Measurements from ENCODE around the gene LSM12.
"Not testable (repeated sequence)": the region's sequence is repeated elsewhere in the genome, so short reads cannot be mapped to it uniquely, and the experiment has no call there.

The LSM12 gene

GRCh38 chr17:44070455-44071197 is 4.2 kb upstream of the LSM12 start, which contains the start of gene G6PC3:
TSS of gene G6PC3 (plus strand) at chr17:44070735. CDS start at chr17:44070966, 231 bp downstream.
- Mint-ChIP-seq H3K4me3 (peak within 1 kb of the TSS; percentile 93), H3K27me3 (no peaks in the 10 kb centered on the region), H3K27ac (peak within 1 kb of the TSS; percentile 98), H3K4me1 (peaks cover 47% of the 10 kb centered on the region), H3K9me3 (no peaks in the 10 kb centered on the region), H3K36me3 (peaks cover 2% of the 10 kb centered on the region)

GRCh38 chr17:44069974-44070454 is 3.5 kb upstream of the LSM12 start:
- peaks cover 51% of the 10 kb centered on the region for H3K4me1 Mint-ChIP-seq

GRCh38 chr17:44067545-44067940 is 1.1 kb upstream of the LSM12 start:
- no peak overlapping the region for H3K27ac Mint-ChIP-seq
- H3K27me3 Mint-ChIP-seq: no peaks in the 10 kb centered on the region
- peaks cover 6% of the 10 kb centered on the region for H3K36me3 Mint-ChIP-seq
- H3K4me1 Mint-ChIP-seq: peaks cover 57% of the 10 kb centered on the region
- peak overlapping the region; percentile 97 for H3K4me3 Mint-ChIP-seq
- no peaks in the 10 kb centered on the region for H3K9me3 Mint-ChIP-seq

More at GRCh38 chr17:44069974-44070454, 3.5 kb upstream of the LSM12 start:
- Mint-ChIP-seq H3K9me3 (no peaks in the 10 kb centered on the region), H3K4me3 (peak overlapping the region; percentile 93), H3K27me3 (no peaks in the 10 kb centered on the region), H3K27ac (peak overlapping the region; percentile 98), H3K36me3 (peaks cover 3% of the 10 kb centered on the region)

- peaks cover 11% of the 10 kb centered on the region for H3K36me3 Mint-ChIP-seq
- no peaks in the 10 kb centered on the region for H3K27me3 Mint-ChIP-seq
- H3K9me3 Mint-ChIP-seq: no peaks in the 10 kb centered on the region
- H3K4me3 Mint-ChIP-seq: peak overlapping the region; percentile 97
- H3K4me1 Mint-ChIP-seq: peaks cover 55% of the 10 kb centered on the region
- peak overlapping the region; percentile 85 for H3K27ac Mint-ChIP-seq
Observed at GRCh38 chr17:44065668-44066203, 735 bp downstream of the LSM12 start.

GRCh38 chr17:44063704-44064639 is 2.5 kb downstream of the LSM12 start:
- Mint-ChIP-seq H3K27me3 (no peaks in the 10 kb centered on the region), H3K27ac (peak overlapping the region; percentile 60), H3K4me1 (peaks cover 61% of the 10 kb centered on the region), H3K4me3 (peak overlapping the region; percentile 68), H3K36me3 (peaks cover 16% of the 10 kb centered on the region), H3K9me3 (no peaks in the 10 kb centered on the region)

- peaks cover 17% of the 10 kb centered on the region for H3K36me3 Mint-ChIP-seq
- peaks cover 58% of the 10 kb centered on the region for H3K4me1 Mint-ChIP-seq
- H3K27me3 Mint-ChIP-seq: no peaks in the 10 kb centered on the region
- H3K4me3 Mint-ChIP-seq: no peak overlapping the region
- no peaks in the 10 kb centered on the region for H3K9me3 Mint-ChIP-seq
- H3K27ac Mint-ChIP-seq: no peak overlapping the region
Observed at GRCh38 chr17:44062871-44063270, 3.6 kb downstream of the LSM12 start.

- H3K27me3 Mint-ChIP-seq: no peaks in the 10 kb centered on the region
- peaks cover 49% of the 10 kb centered on the region for H3K4me1 Mint-ChIP-seq
- no peaks in the 10 kb centered on the region for H3K9me3 Mint-ChIP-seq
- peaks cover 17% of the 10 kb centered on the region for H3K36me3 Mint-ChIP-seq
- no peak overlapping the region for H3K27ac Mint-ChIP-seq
- no peak overlapping the region for H3K4me3 Mint-ChIP-seq
Observed at GRCh38 chr17:44061446-44061845, 5.0 kb downstream of the LSM12 start.

GRCh38 chr17:44059101-44059892 is 7.2 kb downstream of the LSM12 start:
- H3K27ac Mint-ChIP-seq: no peak overlapping the region
- peaks cover 14% of the 10 kb centered on the region for H3K36me3 Mint-ChIP-seq
- no peaks in the 10 kb centered on the region for H3K9me3 Mint-ChIP-seq
- H3K27me3 Mint-ChIP-seq: no peaks in the 10 kb centered on the region
- peaks cover 45% of the 10 kb centered on the region for H3K4me1 Mint-ChIP-seq
- no peak overlapping the region for H3K4me3 Mint-ChIP-seq

GRCh38 chr17:44053125-44053872 is 13.2 kb downstream of the LSM12 start:
- Mint-ChIP-seq H3K4me3 (no peak overlapping the region), H3K9me3 (no peaks in the 10 kb centered on the region), H3K27me3 (no peaks in the 10 kb centered on the region), H3K27ac (no peak overlapping the region), H3K4me1 (peaks cover 20% of the 10 kb centered on the region), H3K36me3 (peaks cover 5% of the 10 kb centered on the region)

- H3K36me3 Mint-ChIP-seq: peaks cover 4% of the 10 kb centered on the region
- no peaks in the 10 kb centered on the region for H3K9me3 Mint-ChIP-seq
- H3K27me3 Mint-ChIP-seq: no peaks in the 10 kb centered on the region
- no peak overlapping the region for H3K4me3 Mint-ChIP-seq
- peaks cover 18% of the 10 kb centered on the region for H3K4me1 Mint-ChIP-seq
- H3K27ac Mint-ChIP-seq: no peak overlapping the region
Observed at GRCh38 chr17:44049294-44050060, 17.0 kb downstream of the LSM12 start.

- not testable (repeated sequence) for H3K27me3 Mint-ChIP-seq, H3K4me1 Mint-ChIP-seq, H3K36me3 Mint-ChIP-seq, H3K27ac Mint-ChIP-seq, H3K9me3 Mint-ChIP-seq, H3K4me3 Mint-ChIP-seq
Observed at GRCh38 chr17:44046893-44047292, 19.6 kb downstream of the LSM12 start.

GRCh38 chr17:44045486-44045885 is 21.0 kb downstream of the LSM12 start:
- H3K9me3 Mint-ChIP-seq: no peaks in the 10 kb centered on the region
- no peaks in the 10 kb centered on the region for H3K27me3 Mint-ChIP-seq
- H3K27ac Mint-ChIP-seq: no peak overlapping the region
- H3K4me1 Mint-ChIP-seq: peaks cover 14% of the 10 kb centered on the region
- no peak overlapping the region for H3K4me3 Mint-ChIP-seq
- peaks cover 4% of the 10 kb centered on the region for H3K36me3 Mint-ChIP-seq

GRCh38 chr17:44044071-44044470 is 22.4 kb downstream of the LSM12 start:
- H3K36me3 Mint-ChIP-seq: peaks cover 6% of the 10 kb centered on the region
- no peak overlapping the region for H3K4me3 Mint-ChIP-seq
- H3K27ac Mint-ChIP-seq: peak overlapping the region; percentile 55
- H3K4me1 Mint-ChIP-seq: peaks cover 14% of the 10 kb centered on the region
- H3K27me3 Mint-ChIP-seq: no peaks in the 10 kb centered on the region
- no peaks in the 10 kb centered on the region for H3K9me3 Mint-ChIP-seq

- Mint-ChIP-seq H3K4me3 (no peak overlapping the region), H3K27ac (no peak overlapping the region), H3K9me3 (no peaks in the 10 kb centered on the region), H3K27me3 (no peaks in the 10 kb centered on the region), H3K36me3 (peaks cover 6% of the 10 kb centered on the region), H3K4me1 (peaks cover 14% of the 10 kb centered on the region)
Observed at GRCh38 chr17:44043272-44043696, 23.2 kb downstream of the LSM12 start.
